Vagina (tissue), 2 donors: ENCODE results near the gene SFMBT2. TPM values are rescaled to one million over a fixed set of nuclear protein-coding genes. Genes with fewer than 3 reads are reported as not detected.

Experiments used
- DNase-seq, 2 donors: peaks; one replicate each; pipeline ENCODE4 v3.0.0-alpha.2; 2017; ENCODE audit errors: extremely low spot score in 2 of 2
- H3K27ac ChIP-seq: fragments of 200-600 bp; sonication (generic); one replicate; pipeline ENCODE4 v1.5.1; 2019
- H3K27me3 ChIP-seq: fragments of 200-600 bp; sonication (generic); one replicate; pipeline ENCODE4 v1.5.1; 2019
- H3K36me3 ChIP-seq, 2 donors: fragments of 200-600 bp; sonication (generic); one replicate each; pipeline ENCODE4 v1.5.1; 2017 to 2019
- H3K4me1 ChIP-seq: fragments of 200-600 bp; sonication (generic); one replicate; pipeline ENCODE4 v1.5.1; 2019
- H3K4me3 ChIP-seq, 2 donors: fragments of 200-600 bp; sonication (generic); 1 replicate in 1 of 2; 2 replicates in 1 of 2; pipeline ENCODE4 v1.5.1; 2016 to 2019
- H3K9me3 ChIP-seq: fragments of 200-600 bp; sonication (generic); one replicate; pipeline ENCODE4 v1.5.1; 2019
- POLR2A ChIP-seq, 2 donors: fragments of 450-650 bp; IDR thresholded peaks; one replicate each; pipeline ENCODE4 v1.6.1; 2017; ENCODE audit warnings: antibody characterized with exemption in 2 of 2, mild to moderate bottlenecking in 2 of 2, moderate library complexity in 2 of 2
- POLR2AphosphoS5 ChIP-seq, 2 donors: sonication (generic); formaldehyde crosslinking; IDR thresholded peaks; one replicate each; pipeline ENCODE4 v1.9.0; 2017; ENCODE audit warnings: antibody characterized with exemption in 2 of 2, mild to moderate bottlenecking in 2 of 2, low read depth in 1 of 2; ENCODE audit not compliant: insufficient read depth in 1 of 2
- intact Hi-C: fragments of 100-400 bp; cut with DNase I; formaldehyde crosslinking; loops from one replicate; pipeline ENCODE4 v1.15.1; 2023
- total RNA-seq: library from RNA; depleted of rRNA; stranded (reverse); fragments of >200 nt; gene quantifications from one replicate; pipeline ENCODE4 v1.2.3, GENCODE V29; 2016
- TF ChIP-seq, protein P1 (sequence below), 3 experiments: fragments of 450-650 bp in 2 of 3; fragments of 200-600 bp in 1 of 3; sonication (generic) in 1 of 3; IDR thresholded peaks; one replicate each; pipeline ENCODE4 v1.5.1; 2017 to 2019; ENCODE audit warnings: antibody characterized with exemption in 3 of 3, mild to moderate bottlenecking in 2 of 3, moderate library complexity in 2 of 3

Gene SFMBT2
- total RNA-seq, 1 donor from 2014 or later = 12.5 TPM

DNA sequence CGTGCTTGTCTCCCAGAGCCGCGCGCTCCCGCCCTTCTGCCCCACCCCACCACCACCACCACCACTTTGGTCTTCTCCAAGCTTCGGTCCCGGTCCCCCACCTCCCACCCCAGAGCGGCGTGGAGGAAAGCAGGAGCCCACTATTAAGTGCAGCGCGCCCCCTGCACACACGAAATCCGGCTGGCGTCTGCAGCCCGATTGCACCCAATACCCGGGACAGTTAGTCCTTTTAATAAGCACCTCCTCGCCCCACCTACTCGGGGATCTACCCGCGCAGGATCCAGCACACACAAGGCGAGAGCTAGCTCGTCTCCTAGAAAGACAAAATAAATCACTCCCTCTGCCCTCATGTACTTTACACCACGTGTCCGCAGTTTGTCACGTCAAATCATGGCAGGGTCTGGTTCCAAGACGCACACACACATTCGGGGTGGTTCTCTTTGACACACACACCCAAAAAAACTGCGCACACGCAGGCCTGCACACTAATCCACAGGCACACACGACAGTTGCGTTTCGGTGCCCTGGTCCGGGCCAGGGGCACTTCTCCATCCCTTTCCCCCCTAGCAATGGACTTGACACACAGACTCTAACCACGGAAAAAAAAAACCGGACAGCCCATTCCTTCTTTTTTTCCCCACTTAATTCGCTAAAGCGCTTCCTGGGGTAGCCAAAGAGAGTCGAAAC is 1.6 kb downstream of the SFMBT2 start:
- Histone ChIP-seq H3K27ac (peak overlapping the region; percentile 89), H3K27me3 (no peaks in the 10 kb centered on the region)
- DNase-seq = peak in 1 of 2 donors; percentile 88

GRCh38 chr10:7408291-7409044 is 2.4 kb downstream of the SFMBT2 start:
- Histone ChIP-seq H3K4me3 (peak overlapping the region; percentile 54 to 75), H3K27me3 (no peaks in the 10 kb centered on the region), H3K4me1 (peaks cover 46% of the 10 kb centered on the region), H3K27ac (peak overlapping the region; percentile 89), H3K36me3 (no peaks in the 10 kb centered on the region), H3K9me3 (no peaks in the 10 kb centered on the region)
- DNase-seq = no peak
- intact Hi-C loops = loop anchor here (2.0 kb wide), 1 partner anchor 148 kb away; no protein-coding TSS in a partner anchor
- no peak for TF ChIP-seq POLR2A (IDR thresholded peaks at IDR 0.05)
- TF ChIP-seq POLR2AphosphoS5 (IDR thresholded peaks at IDR 0.05; ENCODE audit: insufficient read depth in 1 of 2, low read depth in 1 of 2) = peak in 1 of 2 donors; percentile 45
- TF ChIP-seq, protein P1, sequence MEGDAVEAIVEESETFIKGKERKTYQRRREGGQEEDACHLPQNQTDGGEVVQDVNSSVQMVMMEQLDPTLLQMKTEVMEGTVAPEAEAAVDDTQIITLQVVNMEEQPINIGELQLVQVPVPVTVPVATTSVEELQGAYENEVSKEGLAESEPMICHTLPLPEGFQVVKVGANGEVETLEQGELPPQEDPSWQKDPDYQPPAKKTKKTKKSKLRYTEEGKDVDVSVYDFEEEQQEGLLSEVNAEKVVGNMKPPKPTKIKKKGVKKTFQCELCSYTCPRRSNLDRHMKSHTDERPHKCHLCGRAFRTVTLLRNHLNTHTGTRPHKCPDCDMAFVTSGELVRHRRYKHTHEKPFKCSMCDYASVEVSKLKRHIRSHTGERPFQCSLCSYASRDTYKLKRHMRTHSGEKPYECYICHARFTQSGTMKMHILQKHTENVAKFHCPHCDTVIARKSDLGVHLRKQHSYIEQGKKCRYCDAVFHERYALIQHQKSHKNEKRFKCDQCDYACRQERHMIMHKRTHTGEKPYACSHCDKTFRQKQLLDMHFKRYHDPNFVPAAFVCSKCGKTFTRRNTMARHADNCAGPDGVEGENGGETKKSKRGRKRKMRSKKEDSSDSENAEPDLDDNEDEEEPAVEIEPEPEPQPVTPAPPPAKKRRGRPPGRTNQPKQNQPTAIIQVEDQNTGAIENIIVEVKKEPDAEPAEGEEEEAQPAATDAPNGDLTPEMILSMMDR (IDR thresholded peaks at IDR 0.05) = peak; percentile 18 to 49 (median 23)

More for the DNA sequence above, 1.6 kb downstream of the SFMBT2 start:
- H3K4me1 ChIP-seq = peaks cover 44% of the 10 kb centered on the region
- no peaks in the 10 kb centered on the region for H3K9me3 ChIP-seq
- TF ChIP-seq, protein P1 (IDR thresholded peaks at IDR 0.05) = no peak
- TF ChIP-seq POLR2A (IDR thresholded peaks at IDR 0.05) (no peak), POLR2AphosphoS5 (IDR thresholded peaks at IDR 0.05; ENCODE audit: insufficient read depth in 1 of 2, low read depth in 1 of 2) (peak in 1 of 2 donors; percentile 56)
- intact Hi-C loops = loop anchor here (2.0 kb wide), 1 partner anchor 148 kb away; no protein-coding TSS in a partner anchor
- H3K4me3 ChIP-seq = peak overlapping the region; percentile 54 to 75
- no peaks in the 10 kb centered on the region for H3K36me3 ChIP-seq

- peak; percentile 8 to 70 for TF ChIP-seq POLR2AphosphoS5 (IDR thresholded peaks at IDR 0.05; ENCODE audit: insufficient read depth in 1 of 2, low read depth in 1 of 2)
- TF ChIP-seq, protein P1 (IDR thresholded peaks at IDR 0.05) = no peak
- no peak for TF ChIP-seq POLR2A (IDR thresholded peaks at IDR 0.05)
- H3K4me3 ChIP-seq = peak overlapping the region; percentile 54 to 75
- peak overlapping the region; percentile 89 for H3K27ac ChIP-seq
- H3K27me3 ChIP-seq = no peaks in the 10 kb centered on the region
- intact Hi-C loops = loop anchor here (2.0 kb wide), 1 partner anchor 147 kb away; no protein-coding TSS in a partner anchor
- DNase-seq = peak in 1 of 2 donors; percentile 87
- H3K4me1 ChIP-seq = peaks cover 46% of the 10 kb centered on the region
- H3K9me3 ChIP-seq = no peaks in the 10 kb centered on the region
- H3K36me3 ChIP-seq = no peaks in the 10 kb centered on the region
These were observed 3.2 kb downstream of the SFMBT2 start for GRCh38 chr10:7407368-7408290.

DNA sequence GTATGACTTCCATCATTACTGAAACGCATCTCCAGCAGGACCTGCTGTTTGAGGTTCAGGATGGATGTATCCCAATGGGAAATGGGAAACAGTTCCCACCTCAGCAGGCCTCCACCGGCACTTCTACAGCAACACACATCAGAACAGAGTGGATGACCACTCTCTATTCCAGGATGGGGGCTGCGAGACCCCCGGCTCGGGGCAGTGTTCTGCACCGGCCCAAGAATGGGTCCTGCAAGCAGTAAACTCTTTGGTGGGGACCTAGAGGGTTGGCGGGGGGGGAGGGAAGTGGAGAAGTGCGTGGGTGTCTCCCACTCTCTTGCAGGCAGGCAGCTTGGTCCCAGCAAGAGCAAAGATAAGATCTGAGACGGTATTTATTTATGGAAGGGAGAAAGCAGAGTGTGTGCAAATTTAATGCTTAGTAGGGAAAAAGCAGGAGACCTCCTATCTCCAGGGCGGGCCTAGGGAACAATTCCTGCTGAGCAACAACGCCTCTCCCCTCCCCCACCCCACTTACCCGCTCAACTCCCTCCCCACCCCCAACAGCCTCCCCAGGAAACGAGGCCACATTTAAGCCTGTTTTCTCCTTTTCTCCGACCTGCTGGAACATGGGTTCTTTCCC is 4.0 kb downstream of the SFMBT2 start:
- no peaks in the 10 kb centered on the region for H3K9me3 ChIP-seq
- peaks cover 37% of the 10 kb centered on the region for H3K4me1 ChIP-seq
- no peaks in the 10 kb centered on the region for H3K36me3 ChIP-seq
- H3K27me3 ChIP-seq = no peaks in the 10 kb centered on the region
- DNase-seq = peak in 1 of 2 donors; percentile 85
- H3K4me3 ChIP-seq = peak overlapping the region; percentile 54 to 75
- intact Hi-C loops = no loop called here
- H3K27ac ChIP-seq = peak overlapping the region; percentile 89
- TF ChIP-seq, protein P1 (IDR thresholded peaks at IDR 0.05) = no peak
- TF ChIP-seq POLR2A (IDR thresholded peaks at IDR 0.05) (no peak), POLR2AphosphoS5 (IDR thresholded peaks at IDR 0.05; ENCODE audit: insufficient read depth in 1 of 2, low read depth in 1 of 2) (no peak)
